Hematopoietic multipotent progenitor cell treated with erythropoietin and hydrocortisone succinate and interleukin-3 and kit ligand, for 6 days (in vitro differentiated cells): Measurements from ENCODE around the gene RRH.
"Not testable (repeated sequence)": the region's sequence is repeated elsewhere in the genome, so short reads cannot be mapped to it uniquely, and the experiment has no call there.

Experiments used
- DNase-seq: peaks from one replicate; pipeline ENCODE4 v3.0.0-alpha.2; 2015

The RRH gene

GRCh38 chr4:109827672-109828071 lies at the start of gene RRH:
TSS of gene RRH (plus strand) at chr4:109827972. CDS start at chr4:109828028, 56 bp downstream.
- DNase-seq, result no peak

GRCh38 chr4:109782092-109782491 lies 45.7 kb upstream of the RRH start:
- DNase-seq, result not testable (repeated sequence)

- no peak for DNase-seq
Observed at GRCh38 chr4:109786846-109787245, 40.9 kb upstream of the RRH start.

- no peak for DNase-seq
Observed at GRCh38 chr4:109787807-109788206, 40.0 kb upstream of the RRH start.

GRCh38 chr4:109795059-109795458 lies 32.7 kb upstream of the RRH start:
- DNase-seq, result no peak

GRCh38 chr4:109798866-109799265 lies 28.9 kb upstream of the RRH start:
- no peak for DNase-seq

- DNase-seq, result no peak
Observed at GRCh38 chr4:109801099-109801789, 26.5 kb upstream of the RRH start.

GRCh38 chr4:109801895-109802319 lies 25.9 kb upstream of the RRH start, which contains the start of gene CFI:
TSS of gene CFI (minus strand) at chr4:109801999. CDS start at chr4:109801971, 28 bp downstream.
- peak; percentile 39 for DNase-seq

GRCh38 chr4:109803924-109804571 lies 23.7 kb upstream of the RRH start:
- DNase-seq, result peak; percentile 86

- no peak for DNase-seq
Observed at GRCh38 chr4:109809655-109810054, 18.1 kb upstream of the RRH start.

GRCh38 chr4:109810552-109811387 lies 17.0 kb upstream of the RRH start:
- no peak for DNase-seq

- no peak for DNase-seq
Observed at GRCh38 chr4:109811707-109812106, 16.1 kb upstream of the RRH start.

GRCh38 chr4:109815151-109816081 lies 12.4 kb upstream of the RRH start, which contains the start of gene GAR1:
TSS of gene GAR1 (plus strand) at chr4:109815762. CDS start at chr4:109816165, 403 bp downstream.
- DNase-seq, result peak; percentile 99

GRCh38 chr4:109816082-109816442 lies 11.7 kb upstream of the RRH start:
- DNase-seq, result peak; percentile 41

GRCh38 chr4:109816894-109817293 lies 10.9 kb upstream of the RRH start:
- no peak for DNase-seq

GRCh38 chr4:109818268-109818667 lies 9.5 kb upstream of the RRH start:
- no peak for DNase-seq

- no peak for DNase-seq
Observed at GRCh38 chr4:109820563-109820962, 7.2 kb upstream of the RRH start.

- DNase-seq, result no peak
Observed at GRCh38 chr4:109821185-109821584, 6.6 kb upstream of the RRH start.

- DNase-seq, result peak; percentile 70
Observed at GRCh38 chr4:109826719-109827118, 1.1 kb upstream of the RRH start.

- no peak for DNase-seq
Observed at GRCh38 chr4:109833756-109834155, 6.0 kb downstream of the RRH start.

- no peak for DNase-seq
Observed at GRCh38 chr4:109836985-109837384, 9.2 kb downstream of the RRH start.

- DNase-seq, result no peak
Observed at GRCh38 chr4:109846395-109847098, 18.8 kb downstream of the RRH start.
